HepG2 (cell line): ENCODE measurements around the gene GRK5. TPM values are rescaled to one million over a fixed set of nuclear protein-coding genes. Genes with fewer than 3 reads are reported as not detected.

Experiments
- ATAC-seq: fragments of 200-7000 bp; cut with Tn5 transposase; 3 replicates; pipeline ENCODE4 v1.9.1; 2020; ENCODE audit warnings: mild to moderate bottlenecking, moderate library complexity
- BruUV-seq: library from RNA; stranded (reverse); fragments of 400-500 nt; replicated peaks from 2 replicates; lab custom pipeline; 2021; lab: Mats Ljungman, UMichigan
- CTCF ChIA-PET: fragments of 300-600 bp; formaldehyde crosslinking; extraction: SDS; loops from one replicate; lab custom pipeline; 2021; ENCODE audit warnings: low total read pairs, inconsistent platforms, low intra/inter-chr PET ratio; lab: Yijun Ruan, JAX
- POLR2A ChIA-PET: fragments of 350-600 bp; sonication (Branson Sonifier 250); formaldehyde crosslinking; loops from one replicate; lab custom pipeline; 2020; ENCODE audit warnings: antibody characterized with exemption, inconsistent platforms; lab: Yijun Ruan, JAX
- DNase-seq: peaks from one replicate; pipeline ENCODE4 v3.0.0-alpha.2; 2015; ENCODE audit warnings: low spot score
- FAIRE-seq: peaks from 3 replicates; lab custom pipeline; 2011; peaks lifted over from hg19 to GRCh38; lab: Jason Lieb, UNC
- H2AFZ ChIP-seq: one replicate; pipeline ENCODE4 v1.6.1; 2011; ENCODE audit warnings: low read length, inconsistent platforms
- H3K27ac ChIP-seq: fragments of 300-600 bp; 3 replicates; pipeline ENCODE4 v1.8.0; 2011; ENCODE audit warnings: mixed run types, mild to moderate bottlenecking, mixed read lengths, low read length, inconsistent platforms; ENCODE audit not compliant: insufficient read depth; ENCODE audit errors: extremely low read length
- H3K27me3 ChIP-seq, 2 experiments: fragments of 200-600 bp in 1 of 2; 2 replicates in 1 of 2; 3 replicates in 1 of 2; pipeline versions ENCODE4 v1.6.0 to v1.8.0; 2011; ENCODE audit warnings: low read length in 2 of 2, mild to moderate bottlenecking in 2 of 2, moderate library complexity in 2 of 2, inconsistent platforms in 1 of 2; ENCODE audit not compliant: insufficient read depth in 2 of 2, control insufficient read depth in 1 of 2
- H3K36me3 ChIP-seq, 2 experiments: fragments of 200-600 bp in 1 of 2; replicated peaks in 1 of 2; 2 replicates in 1 of 2; 3 replicates in 1 of 2; pipeline versions ENCODE4 v1.5.1 to v1.8.0; 2011; ENCODE audit warnings: low read length in 2 of 2, inconsistent platforms in 1 of 2; ENCODE audit not compliant: insufficient read depth in 2 of 2, control insufficient read depth in 1 of 2
- H3K4me1 ChIP-seq: 2 replicates; pipeline ENCODE4 v1.5.1; 2012; ENCODE audit warnings: low read length, inconsistent platforms; ENCODE audit not compliant: insufficient read depth
- H3K4me2 ChIP-seq: 2 replicates; pipeline ENCODE4 v1.6.0; 2011; ENCODE audit warnings: low read depth, low read length, inconsistent platforms
- H3K4me3 ChIP-seq, 3 experiments: fragments of 200-600 bp in 1 of 3; sonication (generic), shearing (Covaris generic) in 1 of 3; replicated peaks in 1 of 3; 2 replicates each; pipeline ENCODE4 v1.5.1; 2011 to 2016; ENCODE audit warnings: low read length in 3 of 3, inconsistent platforms in 2 of 3, low read depth in 2 of 3, mild to moderate bottlenecking in 2 of 3, control low read depth in 1 of 3, mixed read lengths in 1 of 3; ENCODE audit not compliant: insufficient read depth in 1 of 3
- H3K79me2 ChIP-seq: one replicate; pipeline ENCODE4 v1.6.1; 2011; ENCODE audit warnings: low read length, inconsistent platforms; ENCODE audit not compliant: insufficient read depth
- H3K9ac ChIP-seq: 2 replicates; pipeline ENCODE4 v1.6.0; 2011; ENCODE audit warnings: mild to moderate bottlenecking, low read depth, low read length, inconsistent platforms; ENCODE audit not compliant: insufficient read depth
- H3K9me3 ChIP-seq: 2 replicates; pipeline ENCODE4 v1.5.1; 2012; ENCODE audit warnings: mild to moderate bottlenecking, low read length
- H4K20me1 ChIP-seq: 2 replicates; pipeline ENCODE4 v1.6.0; 2011; ENCODE audit warnings: inconsistent platforms, mild to moderate bottlenecking, low read length, moderate library complexity; ENCODE audit not compliant: insufficient read depth
- FOXC1 ChIP-seq: sonication (generic); formaldehyde crosslinking; IDR thresholded peaks from 2 replicates; pipeline ENCODE4 v1.8.0; 2022; ENCODE audit warnings: mild to moderate bottlenecking, missing genetic modification reagents, borderline replicate concordance
- RELA ChIP-seq: sonication (generic); formaldehyde crosslinking; IDR thresholded peaks from 2 replicates; pipeline ENCODE4 v1.4.0; 2020; ENCODE audit warnings: missing genetic modification reagents
- RORA ChIP-seq: sonication (generic); formaldehyde crosslinking; IDR thresholded peaks from 2 replicates; pipeline ENCODE4 v1.5.0; 2020; ENCODE audit warnings: mild to moderate bottlenecking, missing genetic modification reagents, moderate library complexity
- SRY ChIP-seq: sonication (generic); formaldehyde crosslinking; IDR thresholded peaks from 2 replicates; pipeline ENCODE4 v1.8.0; 2022; ENCODE audit warnings: mild to moderate bottlenecking, missing genetic modification reagents
- THAP11 ChIP-seq: IDR thresholded peaks from 2 replicates; pipeline ENCODE4 v1.6.1; 2016; ENCODE audit warnings: missing biosample characterization, missing genetic modification reagents
- ZBTB1 ChIP-seq: sonication (generic); formaldehyde crosslinking; IDR thresholded peaks from 2 replicates; pipeline ENCODE4 v1.4.0; 2020; ENCODE audit warnings: missing genetic modification reagents, borderline replicate concordance
- ZEB1 ChIP-seq: IDR thresholded peaks from 2 replicates; pipeline ENCODE4 v1.6.1; 2012; ENCODE audit warnings: mild to moderate bottlenecking, low read depth, inconsistent platforms; ENCODE audit not compliant: insufficient replicate concordance
- ZNF460 ChIP-seq: sonication (generic); formaldehyde crosslinking; IDR thresholded peaks from 2 replicates; pipeline ENCODE4 v1.5.1; 2020; ENCODE audit warnings: missing genetic modification reagents, mild to moderate bottlenecking, borderline replicate concordance
- ZNF709 ChIP-seq: sonication (generic); formaldehyde crosslinking; IDR thresholded peaks from 2 replicates; pipeline ENCODE4 v1.5.0; 2020; ENCODE audit warnings: mild to moderate bottlenecking, missing genetic modification reagents
- ZNF775 ChIP-seq: sonication (generic); formaldehyde crosslinking; IDR thresholded peaks from 2 replicates; pipeline ENCODE4 v1.4.0; 2020; ENCODE audit warnings: missing genetic modification reagents, mild to moderate bottlenecking, moderate library complexity, borderline replicate concordance
- WGBS: methylation state at CpG from one replicate; pipeline ENCODE4 v1.1.6; 2017; ENCODE audit warnings: low lambda C conversion rate; 5-methylcytosine and 5-hydroxymethylcytosine counted together
- in situ Hi-C: cut with HindIII; loops from 2 replicates; pipeline ENCODE4 v1.10.0; 2017; ENCODE audit warnings: low pct_unique_long_range_greater_than_20kb; ENCODE audit not compliant: extremely low pct_ligation_motif_present
- intact Hi-C: fragments of 100-400 bp; cut with micrococcal nuclease; formaldehyde crosslinking; loops from one replicate; pipeline ENCODE4 v1.10.0; 2022; ENCODE audit not compliant: unreplicated experiment
- polyA plus RNA-seq, 8 experiments: library from polyadenylated mRNA; depleted of rRNA in 3 of 8; stranded (reverse) in 7 of 8; unstranded in 1 of 8; fragments of >200 nt; fragmentation: Illumina TruSeq in 4 of 8; extraction: Trizol in 4 of 8; gene quantifications; 2 replicates each; pipeline versions ENCODE4 v1.2.1 to v1.2.3, GENCODE V29; 2011 to 2016; ENCODE audit warnings: low read depth in 4 of 8, missing spikeins in 1 of 8, mixed read lengths in 1 of 8; ENCODE audit not compliant: insufficient read depth in 1 of 8
- total RNA-seq, 5 experiments: library from RNA; depleted of rRNA; stranded (reverse); fragments of >200 nt; fragmentation: Illumina TruSeq; extraction: Trizol; gene quantifications; 2 replicates each; pipeline ENCODE4 v1.2.3, GENCODE V29; 2016; ENCODE audit warnings: low read depth in 1 of 5
- TF ChIP-seq, protein P1 (sequence below): sonication (generic); formaldehyde crosslinking; IDR thresholded peaks from 2 replicates; pipeline ENCODE4 v1.8.0; 2022; ENCODE audit warnings: mild to moderate bottlenecking, missing genetic modification reagents, moderate library complexity
- TF ChIP-seq, protein P2 (sequence below): sonication (generic); formaldehyde crosslinking; IDR thresholded peaks from 2 replicates; pipeline ENCODE4 v1.5.0; 2020; ENCODE audit warnings: mild to moderate bottlenecking, missing genetic modification reagents
- TF ChIP-seq, protein P3 (sequence below): sonication (generic); formaldehyde crosslinking; conservative IDR thresholded peaks from 2 replicates; pipeline ENCODE4 v1.4.0; 2020; ENCODE audit warnings: missing genetic modification reagents
- TF ChIP-seq, protein P4 (sequence below): fragments of 450-650 bp; IDR thresholded peaks from 2 replicates; pipeline ENCODE4 v1.6.1; 2017

The GRK5 gene
- total and polyA plus RNA-seq, 2 of the 13 experiments (the other 11 are each of a cell fraction or from before 2014, with no cell fraction given), result 10.4 to 12.6 TPM

DNA sequence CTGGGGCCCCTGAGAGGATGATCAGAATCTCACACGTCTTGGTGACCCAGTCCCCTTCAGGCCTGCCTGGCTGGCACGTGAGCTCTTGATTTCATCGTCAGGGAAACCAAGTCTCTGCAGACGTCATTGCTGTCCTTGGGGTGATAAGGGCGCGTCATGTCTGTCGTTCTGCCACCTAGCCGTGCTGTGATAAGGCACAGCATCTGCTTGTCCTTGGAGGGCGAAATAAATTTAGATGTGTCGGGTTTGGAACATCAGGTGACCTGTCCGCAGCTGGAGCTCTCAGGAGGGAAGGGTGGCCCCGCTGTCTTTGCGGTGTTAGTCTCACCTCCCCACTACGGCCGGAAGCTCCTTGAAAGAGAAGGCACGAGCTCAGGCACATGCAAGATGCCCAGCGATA lies 129.2 kb downstream of the GRK5 start:
- H3K9ac ChIP-seq, result no peak overlapping the region
- peaks cover 0 to 8% of the 10 kb centered on the region in 2 experiments; a peak in 3 of 5 replicates for H3K36me3 ChIP-seq
- in situ Hi-C loops, result no loop called here
- H3K27ac ChIP-seq, result no peak overlapping the region
- TF ChIP-seq, protein P1, sequence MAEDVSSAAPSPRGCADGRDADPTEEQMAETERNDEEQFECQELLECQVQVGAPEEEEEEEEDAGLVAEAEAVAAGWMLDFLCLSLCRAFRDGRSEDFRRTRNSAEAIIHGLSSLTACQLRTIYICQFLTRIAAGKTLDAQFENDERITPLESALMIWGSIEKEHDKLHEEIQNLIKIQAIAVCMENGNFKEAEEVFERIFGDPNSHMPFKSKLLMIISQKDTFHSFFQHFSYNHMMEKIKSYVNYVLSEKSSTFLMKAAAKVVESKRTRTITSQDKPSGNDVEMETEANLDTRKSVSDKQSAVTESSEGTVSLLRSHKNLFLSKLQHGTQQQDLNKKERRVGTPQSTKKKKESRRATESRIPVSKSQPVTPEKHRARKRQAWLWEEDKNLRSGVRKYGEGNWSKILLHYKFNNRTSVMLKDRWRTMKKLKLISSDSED (CRISPR knock-in tag), result no peak
- no peak for TF ChIP-seq ZNF460
- no peak for TF ChIP-seq THAP11
- TF ChIP-seq ZNF775 (CRISPR knock-in tag), result no peak
- TF ChIP-seq ZEB1, result no peak
- TF ChIP-seq, protein P2, sequence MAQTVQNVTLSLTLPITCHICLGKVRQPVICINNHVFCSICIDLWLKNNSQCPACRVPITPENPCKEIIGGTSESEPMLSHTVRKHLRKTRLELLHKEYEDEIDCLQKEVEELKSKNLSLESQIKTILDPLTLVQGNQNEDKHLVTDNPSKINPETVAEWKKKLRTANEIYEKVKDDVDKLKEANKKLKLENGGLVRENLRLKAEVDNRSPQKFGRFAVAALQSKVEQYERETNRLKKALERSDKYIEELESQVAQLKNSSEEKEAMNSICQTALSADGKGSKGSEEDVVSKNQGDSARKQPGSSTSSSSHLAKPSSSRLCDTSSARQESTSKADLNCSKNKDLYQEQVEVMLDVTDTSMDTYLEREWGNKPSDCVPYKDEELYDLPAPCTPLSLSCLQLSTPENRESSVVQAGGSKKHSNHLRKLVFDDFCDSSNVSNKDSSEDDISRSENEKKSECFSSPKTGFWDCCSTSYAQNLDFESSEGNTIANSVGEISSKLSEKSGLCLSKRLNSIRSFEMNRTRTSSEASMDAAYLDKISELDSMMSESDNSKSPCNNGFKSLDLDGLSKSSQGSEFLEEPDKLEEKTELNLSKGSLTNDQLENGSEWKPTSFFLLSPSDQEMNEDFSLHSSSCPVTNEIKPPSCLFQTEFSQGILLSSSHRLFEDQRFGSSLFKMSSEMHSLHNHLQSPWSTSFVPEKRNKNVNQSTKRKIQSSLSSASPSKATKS (CRISPR knock-in tag), result no peak
- TF ChIP-seq RORA, result no peak
- no peak for TF ChIP-seq ZNF709
- TF ChIP-seq FOXC1, result no peak
- TF ChIP-seq RELA (CRISPR knock-in tag), result no peak
- TF ChIP-seq, protein P3, sequence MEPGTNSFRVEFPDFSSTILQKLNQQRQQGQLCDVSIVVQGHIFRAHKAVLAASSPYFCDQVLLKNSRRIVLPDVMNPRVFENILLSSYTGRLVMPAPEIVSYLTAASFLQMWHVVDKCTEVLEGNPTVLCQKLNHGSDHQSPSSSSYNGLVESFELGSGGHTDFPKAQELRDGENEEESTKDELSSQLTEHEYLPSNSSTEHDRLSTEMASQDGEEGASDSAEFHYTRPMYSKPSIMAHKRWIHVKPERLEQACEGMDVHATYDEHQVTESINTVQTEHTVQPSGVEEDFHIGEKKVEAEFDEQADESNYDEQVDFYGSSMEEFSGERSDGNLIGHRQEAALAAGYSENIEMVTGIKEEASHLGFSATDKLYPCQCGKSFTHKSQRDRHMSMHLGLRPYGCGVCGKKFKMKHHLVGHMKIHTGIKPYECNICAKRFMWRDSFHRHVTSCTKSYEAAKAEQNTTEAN, result no peak
- TF ChIP-seq SRY (CRISPR knock-in tag), result no peak
- TF ChIP-seq, protein P4, sequence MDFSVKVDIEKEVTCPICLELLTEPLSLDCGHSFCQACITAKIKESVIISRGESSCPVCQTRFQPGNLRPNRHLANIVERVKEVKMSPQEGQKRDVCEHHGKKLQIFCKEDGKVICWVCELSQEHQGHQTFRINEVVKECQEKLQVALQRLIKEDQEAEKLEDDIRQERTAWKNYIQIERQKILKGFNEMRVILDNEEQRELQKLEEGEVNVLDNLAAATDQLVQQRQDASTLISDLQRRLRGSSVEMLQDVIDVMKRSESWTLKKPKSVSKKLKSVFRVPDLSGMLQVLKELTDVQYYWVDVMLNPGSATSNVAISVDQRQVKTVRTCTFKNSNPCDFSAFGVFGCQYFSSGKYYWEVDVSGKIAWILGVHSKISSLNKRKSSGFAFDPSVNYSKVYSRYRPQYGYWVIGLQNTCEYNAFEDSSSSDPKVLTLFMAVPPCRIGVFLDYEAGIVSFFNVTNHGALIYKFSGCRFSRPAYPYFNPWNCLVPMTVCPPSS, result no peak
- no peak for TF ChIP-seq ZBTB1
- no peak overlapping the region for H2AFZ ChIP-seq
- FAIRE-seq (no peak), ATAC-seq (no peak), DNase-seq (no peak)
- H3K27me3 ChIP-seq, result no peaks in the 10 kb centered on the region
- H3K79me2 ChIP-seq, result no peaks in the 10 kb centered on the region
- H3K9me3 ChIP-seq, result no peaks in the 10 kb centered on the region
- peaks cover 39% of the 10 kb centered on the region for H3K4me1 ChIP-seq
- no peak overlapping the region for H3K4me3 ChIP-seq
- no peaks in the 10 kb centered on the region for H4K20me1 ChIP-seq
- ChIA-PET POLR2A (no interaction called here), CTCF (no interaction called here)
- BruUV-seq, result no TSS peak
- intact Hi-C loops, result no loop called here
- WGBS, result 94% methylated on average over 12 of the region's 17 CpGs
- H3K4me2 ChIP-seq, result no peak overlapping the region
